ENCODE data around the gene NTPCR. TPM values are rescaled to one million over a fixed set of nuclear protein-coding genes. Genes with fewer than 3 reads are reported as not detected.

Gene NTPCR
- total and polyA plus RNA-seq, 2 donors (not counting 3 experiments of a cell fraction or from before 2014, with no cell fraction given), result 13.2 to 35.3 TPM

DNA sequence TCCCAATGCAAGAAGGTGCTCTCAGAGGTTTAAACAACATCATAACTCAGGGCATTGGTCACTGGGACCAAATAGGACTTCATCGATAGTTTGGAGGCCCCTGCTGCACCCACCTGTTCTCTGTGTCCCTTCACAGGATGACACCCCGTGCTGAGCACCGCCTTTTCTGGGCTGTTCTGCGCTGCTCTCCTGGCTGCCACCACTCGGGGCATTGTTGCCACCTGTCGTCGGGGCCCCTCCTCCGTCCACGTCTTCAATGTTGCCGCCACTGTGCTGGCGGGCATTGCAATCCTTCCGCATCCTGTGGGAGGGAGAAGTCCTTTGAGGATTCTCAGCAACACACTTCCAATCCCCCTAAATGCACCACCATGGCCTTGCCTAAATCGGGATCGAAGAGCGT, 47.7 kb downstream of the NTPCR start:
- Histone ChIP-seq H3K27me3 (ENCODE audit: control insufficient read depth in 2 of 2, insufficient read depth in 2 of 2, low read length in 2 of 2) (no peaks in the 10 kb centered on the region), H3K4me2 (ENCODE audit: insufficient read depth, low read length) (no peak overlapping the region), H3K79me2 (ENCODE audit: control insufficient read depth, insufficient read depth, low read length) (no peaks in the 10 kb centered on the region), H3K27ac (ENCODE audit: insufficient read depth, low read depth, low read length) (no peak overlapping the region), H3K9ac (replicated peaks; ENCODE audit: extremely low read depth, insufficient read depth, low read length) (no peak overlapping the region), H3K36me3 (ENCODE audit: control insufficient read depth in 2 of 2, extremely low read depth in 1 of 2, insufficient read depth in 2 of 2, low read length in 2 of 2) (no peaks in the 10 kb centered on the region), H3K4me3 (replicated peaks in 1 of 3; ENCODE audit: insufficient read depth in 1 of 3, low read depth in 1 of 3, low read length in 3 of 3) (no peak overlapping the region), H3K9me1 (replicated peaks; ENCODE audit: control insufficient read depth, extremely low read depth, insufficient read depth, low read length) (no peaks in the 10 kb centered on the region), H3K9me3 (replicated peaks; ENCODE audit: control insufficient read depth, insufficient read depth, low read length) (no peaks in the 10 kb centered on the region), H4K20me1 (replicated peaks; ENCODE audit: control insufficient read depth, extremely low read depth, insufficient read depth, low read length) (no peaks in the 10 kb centered on the region), H3K4me1 (ENCODE audit: control insufficient read depth, extremely low read depth, insufficient read depth, low read length) (no peaks in the 10 kb centered on the region), H2AFZ (ENCODE audit: low read depth, low read length) (no peak overlapping the region)
- POLR2A ChIA-PET, result no interaction called here
- DNase-seq (ENCODE audit: low read depth, low spot score) (no peak), FAIRE-seq (no peak)
- no TSS peak for BruUV-seq (replicated peaks)
- dilution Hi-C loops (cut with MboI; ENCODE audit: extremely low pct_ligation_motif_present, low sequenced_read_pairs) (no loop called here), intact Hi-C loops (cut with micrococcal nuclease) (no loop called here)
- TF ChIP-seq JUN (IDR thresholded peaks at IDR 0.05; ENCODE audit: borderline replicate concordance, insufficient read depth, insufficient read length, low read depth) (no peak), EZH2 (IDR thresholded peaks at IDR 0.05; ENCODE audit: borderline replicate concordance, low read depth, low read length, severe bottlenecking) (no peak), MYC (IDR thresholded peaks at IDR 0.05; ENCODE audit: low read depth, low read length) (no peak), FOS (IDR thresholded peaks at IDR 0.05; ENCODE audit: borderline replicate concordance, insufficient read depth, low read length) (no peak), POLR2AphosphoS5 (IDR thresholded peaks at IDR 0.05; ENCODE audit: insufficient read depth, low read depth, low read length) (no peak), POLR2A (IDR thresholded peaks at IDR 0.05; ENCODE audit: low read depth, low read length) (no peak), GATA2 (IDR thresholded peaks at IDR 0.05; ENCODE audit: insufficient read depth, insufficient read length, low read depth, low read length) (no peak)
- TF ChIP-seq, protein P1, sequence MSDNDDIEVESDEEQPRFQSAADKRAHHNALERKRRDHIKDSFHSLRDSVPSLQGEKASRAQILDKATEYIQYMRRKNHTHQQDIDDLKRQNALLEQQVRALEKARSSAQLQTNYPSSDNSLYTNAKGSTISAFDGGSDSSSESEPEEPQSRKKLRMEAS (IDR thresholded peaks at IDR 0.05; ENCODE audit: insufficient read depth, insufficient read length), result no peak
- TF ChIP-seq, protein P2, sequence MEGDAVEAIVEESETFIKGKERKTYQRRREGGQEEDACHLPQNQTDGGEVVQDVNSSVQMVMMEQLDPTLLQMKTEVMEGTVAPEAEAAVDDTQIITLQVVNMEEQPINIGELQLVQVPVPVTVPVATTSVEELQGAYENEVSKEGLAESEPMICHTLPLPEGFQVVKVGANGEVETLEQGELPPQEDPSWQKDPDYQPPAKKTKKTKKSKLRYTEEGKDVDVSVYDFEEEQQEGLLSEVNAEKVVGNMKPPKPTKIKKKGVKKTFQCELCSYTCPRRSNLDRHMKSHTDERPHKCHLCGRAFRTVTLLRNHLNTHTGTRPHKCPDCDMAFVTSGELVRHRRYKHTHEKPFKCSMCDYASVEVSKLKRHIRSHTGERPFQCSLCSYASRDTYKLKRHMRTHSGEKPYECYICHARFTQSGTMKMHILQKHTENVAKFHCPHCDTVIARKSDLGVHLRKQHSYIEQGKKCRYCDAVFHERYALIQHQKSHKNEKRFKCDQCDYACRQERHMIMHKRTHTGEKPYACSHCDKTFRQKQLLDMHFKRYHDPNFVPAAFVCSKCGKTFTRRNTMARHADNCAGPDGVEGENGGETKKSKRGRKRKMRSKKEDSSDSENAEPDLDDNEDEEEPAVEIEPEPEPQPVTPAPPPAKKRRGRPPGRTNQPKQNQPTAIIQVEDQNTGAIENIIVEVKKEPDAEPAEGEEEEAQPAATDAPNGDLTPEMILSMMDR (IDR thresholded peaks at IDR 0.05; ENCODE audit: extremely low read depth in 1 of 2, insufficient read depth in 1 of 2, low read depth in 1 of 2, low read length in 2 of 2), result no peak
- CTCF ChIA-PET, result no interaction called here
